Gastrocnemius medialis (tissue), 4 donors: ENCODE results near the gene OR6B3. TPM values are rescaled to one million over a fixed set of nuclear protein-coding genes. Genes with fewer than 3 reads are reported as not detected.
A peak's percentile ranks its signal among the peaks of the same experiment; 100 is the strongest.

ENCODE experiments used
- ATAC-seq, 2 donors: fragments of 150-250 bp; one replicate each; pipeline ENCODE4 v1.9.1; 2016
- DNase-seq, 2 donors: peaks; one replicate each; pipeline ENCODE4 v3.0.0-alpha.2; 2019
- H3K27ac ChIP-seq, 4 donors: fragments of 200-600 bp; sonication (generic); 1 replicate in 1 of 4; 2 replicates in 3 of 4; pipeline ENCODE4 v1.5.1; 2016 to 2018; ENCODE audit warnings: mild to moderate bottlenecking in 2 of 4, moderate library complexity in 1 of 4
- H3K27me3 ChIP-seq, 3 donors: fragments of 200-600 bp; sonication (generic) in 2 of 3; 1 replicate in 1 of 3; 2 replicates in 2 of 3; pipeline versions ENCODE4 v1.5.1 to v1.6.0; 2016 to 2019; ENCODE audit warnings: mild to moderate bottlenecking in 1 of 3, moderate library complexity in 1 of 3
- H3K36me3 ChIP-seq, 2 donors: fragments of 200-600 bp; sonication (generic) in 1 of 2; one replicate each; pipeline ENCODE4 v1.5.1; 2017 to 2018
- H3K4me1 ChIP-seq, 2 donors: fragments of 200-600 bp; sonication (generic) in 1 of 2; one replicate each; pipeline ENCODE4 v1.5.1; 2016 to 2017; ENCODE audit warnings: mild to moderate bottlenecking in 2 of 2
- H3K4me3 ChIP-seq, 4 donors: fragments of 200-600 bp; sonication (generic) in 3 of 4; 1 replicate in 1 of 4; 2 replicates in 3 of 4; pipeline ENCODE4 v1.5.1; 2016 to 2019; ENCODE audit warnings: mild to moderate bottlenecking in 2 of 4
- H3K9me3 ChIP-seq, 3 donors: fragments of 200-600 bp; sonication (generic) in 2 of 3; 1 replicate in 1 of 3; 2 replicates in 2 of 3; pipeline ENCODE4 v1.5.1; 2016 to 2019
- CTCF ChIP-seq, 5 experiments: fragments of 450-650 bp in 3 of 5; fragments of 200-600 bp in 2 of 5; sonication (generic) in 2 of 5; IDR thresholded peaks in 4 of 5; conservative IDR thresholded peaks in 1 of 5; 1 replicate in 4 of 5; 2 replicates in 1 of 5; pipeline ENCODE4 v1.5.1; 2016 to 2019; ENCODE audit warnings: antibody characterized with exemption in 5 of 5, mild to moderate bottlenecking in 3 of 5, moderate library complexity in 3 of 5
- POLR2A ChIP-seq, 2 donors: fragments of 450-650 bp; IDR thresholded peaks; one replicate each; pipeline ENCODE4 v1.6.1; 2017; ENCODE audit warnings: antibody characterized with exemption in 2 of 2, mild to moderate bottlenecking in 2 of 2, moderate library complexity in 2 of 2
- in situ Hi-C, 4 donors: fragments of 200-750 bp; cut with MboI; loops; one replicate each; pipeline versions ENCODE4 v1.15.0 to v1.8.0; 2017; ENCODE audit warnings: low sequenced_read_pairs in 4 of 4
- intact Hi-C: fragments of 100-400 bp; cut with DNase I; formaldehyde crosslinking; loops from one replicate; pipeline ENCODE4 v1.15.1; 2023; ENCODE audit warnings: low total_unique reads
- total RNA-seq, 4 donors: library from RNA; depleted of rRNA; stranded (reverse); fragments of >200 nt; gene quantifications; one replicate each; pipeline versions ENCODE4 v1.1.0 to v1.2.3, GENCODE V29; 2016

Gene OR6B3
- total RNA-seq, 4 donors from 2014 or later: not detected

- no peak for DNase-seq
- in situ Hi-C loops: loop anchor here in 1 of 4 donors (10.0 kb wide), 1 partner anchor 75 kb away; the partner anchor contains the start of gene OTOS
- no peak for ATAC-seq
- Histone ChIP-seq H3K27ac (no peak overlapping the region), H3K27me3 (peaks cover 0 to under 1% (median 0%) of the 10 kb centered on the region in 3 donors), H3K4me1 (no peaks in the 10 kb centered on the region), H3K36me3 (no peaks in the 10 kb centered on the region), H3K4me3 (no peak overlapping the region), H3K9me3 (no peaks in the 10 kb centered on the region)
- intact Hi-C loops: no loop called here
- TF ChIP-seq POLR2A (IDR thresholded peaks at IDR 0.05): no peak
- no peak for TF ChIP-seq CTCF (IDR thresholded peaks at IDR 0.05 in 4 of 5, conservative IDR thresholded peaks at IDR 0.05 in 1 of 5)
Measured at GRCh38 chr2:240069829-240070228, 16.5 kb upstream of the OR6B3 start.

- intact Hi-C loops: no loop called here
- no peak overlapping the region for H3K27ac ChIP-seq
Measured at GRCh38 chr2:240068193-240068592, 14.9 kb upstream of the OR6B3 start.

GRCh38 chr2:240066489-240066888 is 13.2 kb upstream of the OR6B3 start:
- Histone ChIP-seq H3K27ac (no peak overlapping the region), H3K27me3 (peaks cover 0 to 2% (median 0%) of the 10 kb centered on the region in 3 donors), H3K9me3 (no peaks in the 10 kb centered on the region), H3K4me1 (no peaks in the 10 kb centered on the region), H3K36me3 (no peaks in the 10 kb centered on the region), H3K4me3 (no peak overlapping the region)
- intact Hi-C loops: no loop called here
- DNase-seq: no peak
- no peak for ATAC-seq
- in situ Hi-C loops: loop anchor here in 1 of 4 donors (10.0 kb wide), 1 partner anchor 78 kb away; the partner anchor contains the start of gene OTOS
- no peak for TF ChIP-seq POLR2A (IDR thresholded peaks at IDR 0.05)

More at GRCh38 chr2:240068193-240068592, 14.9 kb upstream of the OR6B3 start:
- no peak overlapping the region for H3K4me3 ChIP-seq
- no peaks in the 10 kb centered on the region for H3K4me1 ChIP-seq
- no peaks in the 10 kb centered on the region for H3K9me3 ChIP-seq
- no peaks in the 10 kb centered on the region for H3K36me3 ChIP-seq
- no peak for DNase-seq
- no peak for ATAC-seq
- peaks cover 0 to 2% (median 0%) of the 10 kb centered on the region in 3 donors for H3K27me3 ChIP-seq
- in situ Hi-C loops: loop anchor here in 1 of 4 donors (10.0 kb wide), 1 partner anchor 77 kb away; the partner anchor contains the start of gene OTOS
- TF ChIP-seq POLR2A (IDR thresholded peaks at IDR 0.05) (no peak), CTCF (IDR thresholded peaks at IDR 0.05 in 4 of 5, conservative IDR thresholded peaks at IDR 0.05 in 1 of 5) (no peak)

- H3K4me3 ChIP-seq: no peak overlapping the region
- no peak for TF ChIP-seq POLR2A (IDR thresholded peaks at IDR 0.05)
- TF ChIP-seq CTCF (IDR thresholded peaks at IDR 0.05 in 4 of 5, conservative IDR thresholded peaks at IDR 0.05 in 1 of 5): no peak
- H3K4me1 ChIP-seq: no peaks in the 10 kb centered on the region
- ATAC-seq (no peak), DNase-seq (no peak)
- no peak overlapping the region for H3K27ac ChIP-seq
- H3K27me3 ChIP-seq: peaks cover 0 to 2% (median 0%) of the 10 kb centered on the region in 3 donors
- H3K9me3 ChIP-seq: no peaks in the 10 kb centered on the region
- H3K36me3 ChIP-seq: no peaks in the 10 kb centered on the region
- intact Hi-C loops (no loop called here), in situ Hi-C loops (loop anchor here in 3 of 4 donors (5.0 to 10.0 kb wide), 2 partner anchors 77 to 80 kb away; partner anchors contain the start of gene OTOS (in 3 of the 3))
Measured at GRCh38 chr2:240064898-240065297, 11.6 kb upstream of the OR6B3 start.

GRCh38 chr2:240060977-240061591 is 7.8 kb upstream of the OR6B3 start:
- Histone ChIP-seq H3K27ac (no peak overlapping the region), H3K36me3 (no peaks in the 10 kb centered on the region), H3K27me3 (peaks cover 0 to 2% (median 0%) of the 10 kb centered on the region in 3 donors), H3K4me3 (no peak overlapping the region), H3K4me1 (no peaks in the 10 kb centered on the region), H3K9me3 (no peaks in the 10 kb centered on the region)
- DNase-seq (no peak), ATAC-seq (peak; percentile 50 to 53)
- no peak for TF ChIP-seq POLR2A (IDR thresholded peaks at IDR 0.05)
- TF ChIP-seq CTCF (IDR thresholded peaks at IDR 0.05 in 4 of 5, conservative IDR thresholded peaks at IDR 0.05 in 1 of 5): peak; percentile 42 to 67 (median 56)
- in situ Hi-C loops (loop anchor here in 3 of 4 donors (5.0 to 10.0 kb wide), 2 partner anchors 81 to 84 kb away; partner anchors contain the start of gene OTOS (in 3 of the 3)), intact Hi-C loops (loop anchor here (1.0 kb wide), 1 partner anchor 82 kb away; no protein-coding TSS in a partner anchor)
